ENCODE results near the gene PREX1. TPM values are rescaled to one million over a fixed set of nuclear protein-coding genes. Genes with fewer than 3 reads are reported as not detected.
"Not testable (repeated sequence)": the region's sequence is repeated elsewhere in the genome, so short reads cannot be mapped to it uniquely, and the experiment has no call there.

Gene PREX1
- total RNA-seq, 1 donor: 57.4 TPM

- H3K4me3 ChIP-seq (ENCODE audit: low read depth, low read length): no peak overlapping the region
- no peak for DNase-seq (ENCODE audit: low read depth)
- TF ChIP-seq, protein P1, sequence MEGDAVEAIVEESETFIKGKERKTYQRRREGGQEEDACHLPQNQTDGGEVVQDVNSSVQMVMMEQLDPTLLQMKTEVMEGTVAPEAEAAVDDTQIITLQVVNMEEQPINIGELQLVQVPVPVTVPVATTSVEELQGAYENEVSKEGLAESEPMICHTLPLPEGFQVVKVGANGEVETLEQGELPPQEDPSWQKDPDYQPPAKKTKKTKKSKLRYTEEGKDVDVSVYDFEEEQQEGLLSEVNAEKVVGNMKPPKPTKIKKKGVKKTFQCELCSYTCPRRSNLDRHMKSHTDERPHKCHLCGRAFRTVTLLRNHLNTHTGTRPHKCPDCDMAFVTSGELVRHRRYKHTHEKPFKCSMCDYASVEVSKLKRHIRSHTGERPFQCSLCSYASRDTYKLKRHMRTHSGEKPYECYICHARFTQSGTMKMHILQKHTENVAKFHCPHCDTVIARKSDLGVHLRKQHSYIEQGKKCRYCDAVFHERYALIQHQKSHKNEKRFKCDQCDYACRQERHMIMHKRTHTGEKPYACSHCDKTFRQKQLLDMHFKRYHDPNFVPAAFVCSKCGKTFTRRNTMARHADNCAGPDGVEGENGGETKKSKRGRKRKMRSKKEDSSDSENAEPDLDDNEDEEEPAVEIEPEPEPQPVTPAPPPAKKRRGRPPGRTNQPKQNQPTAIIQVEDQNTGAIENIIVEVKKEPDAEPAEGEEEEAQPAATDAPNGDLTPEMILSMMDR (IDR thresholded peaks at IDR 0.05; ENCODE audit: insufficient read depth, low read depth, low read length): no peak
Measured at GRCh38 chr20:48832405-48832730, 4.6 kb upstream of the PREX1 start.

DNA sequence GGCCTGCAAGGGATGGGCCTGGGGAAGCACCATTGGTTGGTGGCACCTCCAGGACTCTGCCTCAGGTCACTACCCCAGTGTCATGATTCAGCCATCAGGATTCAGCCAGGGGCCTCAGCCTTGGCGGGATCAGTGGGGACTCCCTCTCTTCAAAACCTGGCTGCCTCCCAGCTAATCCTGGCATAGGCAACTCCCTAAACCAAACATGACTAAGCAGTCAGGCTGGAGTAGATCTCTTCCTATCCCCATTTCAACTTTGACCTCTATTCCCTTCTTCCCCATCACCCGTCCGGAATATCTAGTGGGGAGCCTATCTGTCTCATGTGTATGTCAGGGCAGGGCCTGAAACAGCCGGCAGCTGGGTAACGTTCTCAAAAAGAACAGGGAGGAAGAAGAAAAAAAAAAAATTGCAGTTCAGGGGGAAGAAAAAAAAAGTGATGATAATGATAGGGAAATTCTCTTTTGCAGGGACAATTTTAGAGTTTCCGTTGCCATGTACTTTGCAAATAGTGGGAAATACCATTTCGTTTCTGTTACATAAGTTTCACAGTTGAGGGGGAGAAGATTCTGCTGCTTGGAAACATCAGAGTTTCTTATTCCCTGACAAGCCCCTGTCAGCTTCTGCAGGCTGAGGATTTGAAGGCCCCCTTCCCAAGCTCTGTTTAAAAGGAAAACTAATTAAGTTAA, 4.1 kb upstream of the PREX1 start:
- DNase-seq (ENCODE audit: low read depth): peak; percentile 63
- TF ChIP-seq, protein P1 (IDR thresholded peaks at IDR 0.05; ENCODE audit: insufficient read depth, low read depth, low read length): no peak
- H3K4me3 ChIP-seq (ENCODE audit: low read depth, low read length): no peak overlapping the region

DNA sequence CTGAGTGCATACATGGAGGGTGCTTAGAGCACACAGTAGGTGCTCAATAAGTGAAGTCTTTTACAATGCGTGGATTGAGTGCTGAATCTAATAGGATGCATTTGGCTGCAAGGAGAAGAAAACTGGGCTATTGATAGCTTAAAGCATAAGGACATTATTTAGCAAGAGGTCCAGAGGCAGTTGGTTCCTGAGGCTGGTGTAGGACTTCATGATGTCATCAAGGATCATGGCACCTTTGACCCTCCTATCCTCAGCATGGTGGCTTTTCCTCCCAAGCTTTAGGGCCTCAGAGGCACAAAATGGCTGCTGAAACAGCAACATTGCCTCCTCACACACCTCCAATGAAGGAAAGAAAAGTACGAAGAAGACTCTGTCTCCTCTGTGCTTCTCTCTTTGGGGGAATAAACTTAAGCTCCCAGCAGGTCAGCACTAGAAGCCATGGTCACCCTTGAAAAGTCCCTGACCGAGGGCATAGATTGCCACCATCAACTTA, 3.1 kb upstream of the PREX1 start:
- TF ChIP-seq, protein P1 (IDR thresholded peaks at IDR 0.05; ENCODE audit: insufficient read depth, low read depth, low read length): no peak
- no peak overlapping the region for H3K4me3 ChIP-seq (ENCODE audit: low read depth, low read length)
- no peak for DNase-seq (ENCODE audit: low read depth)

- TF ChIP-seq, protein P1 (IDR thresholded peaks at IDR 0.05; ENCODE audit: insufficient read depth, low read depth, low read length): no peak
- no peak for DNase-seq (ENCODE audit: low read depth)
- H3K4me3 ChIP-seq (ENCODE audit: low read depth, low read length): no peak overlapping the region
Measured at GRCh38 chr20:48829940-48830339, 2.1 kb upstream of the PREX1 start.

DNA sequence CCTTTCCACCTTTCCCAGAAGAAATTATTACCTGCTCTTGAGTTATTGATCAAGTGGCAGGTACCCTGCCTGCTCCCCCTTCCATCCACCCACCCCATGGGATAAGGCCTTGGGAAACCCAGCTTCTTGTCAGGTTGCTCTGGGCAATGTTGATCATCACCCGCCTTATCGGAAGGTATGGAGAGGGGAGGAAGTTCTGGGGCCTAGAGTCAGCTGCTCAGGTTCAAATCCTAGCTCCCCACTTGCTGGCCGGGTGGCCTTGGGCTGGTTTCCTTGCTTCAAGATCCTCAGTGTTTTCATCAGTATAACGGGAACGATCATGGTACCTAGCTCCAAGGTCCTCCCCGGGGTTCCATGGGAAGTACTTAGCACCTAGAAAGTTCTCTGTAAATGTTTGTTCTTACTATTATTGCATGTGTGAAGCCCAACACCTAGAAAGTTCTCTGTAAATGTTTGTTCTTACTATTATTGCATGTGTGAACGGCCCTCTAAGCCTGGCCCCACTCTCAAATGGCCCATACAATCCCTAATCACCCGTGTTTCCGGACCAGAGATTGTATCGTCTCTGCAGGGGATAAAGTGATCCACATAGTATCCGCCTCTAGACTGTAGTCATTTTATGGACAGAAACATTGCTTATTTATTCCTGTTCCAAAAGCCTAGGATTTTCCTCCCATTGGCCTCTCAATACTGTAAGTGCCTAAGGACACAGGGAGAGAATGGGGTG, 1.1 kb upstream of the PREX1 start:
- TF ChIP-seq, protein P1 (IDR thresholded peaks at IDR 0.05; ENCODE audit: insufficient read depth, low read depth, low read length): no peak
- DNase-seq (ENCODE audit: low read depth): no peak
- peak overlapping the region; percentile 57 for H3K4me3 ChIP-seq (ENCODE audit: low read depth, low read length)

- peak; percentile 38 for DNase-seq (ENCODE audit: low read depth)
Measured at GRCh38 chr20:48826883-48827771, 672 bp downstream of the PREX1 start.

GRCh38 chr20:48826480-48826879, 1.3 kb downstream of the PREX1 start:
- DNase-seq (ENCODE audit: low read depth): not testable (repeated sequence)
- peak overlapping the region; percentile 74 for H3K4me3 ChIP-seq (ENCODE audit: low read depth, low read length)

More at GRCh38 chr20:48826883-48827771, 672 bp downstream of the PREX1 start:
- TF ChIP-seq, protein P1 (IDR thresholded peaks at IDR 0.05; ENCODE audit: insufficient read depth, low read depth, low read length): no peak
- H3K4me3 ChIP-seq (ENCODE audit: low read depth, low read length): peak overlapping the region; percentile 74
